Retina (tissue), 1 donor: ENCODE data around the gene ADM5.

Experiments used
- DNase-seq: peaks from one replicate; pipeline ENCODE4 v3.0.0-alpha.2; 2016

ADM5 gene

DNA sequence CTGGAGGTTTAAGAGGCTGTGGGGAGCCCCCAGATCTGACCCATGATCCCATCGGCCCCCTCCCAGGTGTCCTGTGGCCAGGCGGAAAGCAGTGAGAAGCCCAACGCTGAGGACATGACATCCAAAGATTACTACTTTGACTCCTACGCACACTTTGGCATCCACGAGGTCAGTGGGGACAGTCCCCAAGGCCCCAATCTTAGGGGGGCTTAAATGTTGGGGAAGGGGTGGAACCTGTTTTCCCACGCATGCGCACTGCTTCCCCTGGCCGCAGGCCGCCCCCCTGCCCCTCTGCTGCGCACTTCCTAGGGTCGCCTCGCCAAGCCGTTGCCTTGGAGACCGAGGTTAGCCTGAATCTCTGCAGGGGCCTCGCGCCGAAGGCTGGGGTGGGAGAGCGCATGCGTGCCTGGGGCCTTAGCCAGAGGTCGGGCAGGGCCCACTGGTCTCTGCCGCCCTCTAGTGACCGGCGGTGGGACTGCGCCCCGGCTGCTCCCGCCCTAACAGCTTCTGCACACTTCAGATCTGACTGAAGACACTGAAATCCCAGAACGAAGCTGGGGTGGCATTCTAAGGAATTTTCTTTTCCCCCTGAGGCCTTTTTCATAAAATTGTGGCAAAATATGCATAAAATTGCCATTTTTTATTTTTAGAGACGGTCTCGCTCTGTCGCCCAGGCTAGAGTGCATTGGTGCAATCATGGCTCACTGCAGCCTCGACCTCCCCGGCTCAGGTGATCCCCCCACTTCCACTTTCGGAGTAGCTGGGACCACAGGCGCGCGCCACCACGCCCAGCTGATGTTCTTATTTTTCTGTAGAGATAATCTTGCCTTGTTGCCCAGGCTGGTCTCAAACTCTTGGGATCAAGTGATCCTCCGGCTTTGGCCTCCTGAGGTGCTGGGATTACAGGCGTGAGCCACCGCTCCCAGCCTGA is 8.7 kb upstream of the ADM5 start:
- peak; percentile 98 for DNase-seq

DNA sequence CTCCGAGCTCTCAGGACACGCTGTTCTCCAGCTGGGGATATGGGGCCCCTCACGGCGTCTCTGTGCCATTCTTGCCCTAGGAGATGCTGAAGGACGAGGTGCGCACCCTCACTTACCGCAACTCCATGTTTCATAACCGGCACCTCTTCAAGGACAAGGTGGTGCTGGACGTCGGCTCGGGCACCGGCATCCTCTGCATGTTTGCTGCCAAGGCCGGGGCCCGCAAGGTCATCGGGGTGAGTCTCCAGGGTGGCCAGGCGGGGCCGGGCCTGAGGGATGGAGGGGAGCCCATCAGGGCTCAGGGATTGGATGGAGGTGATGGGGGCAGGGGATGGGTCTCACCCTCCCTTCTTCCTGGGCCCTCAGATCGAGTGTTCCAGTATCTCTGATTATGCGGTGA is 7.6 kb upstream of the ADM5 start:
- no peak for DNase-seq

DNA sequence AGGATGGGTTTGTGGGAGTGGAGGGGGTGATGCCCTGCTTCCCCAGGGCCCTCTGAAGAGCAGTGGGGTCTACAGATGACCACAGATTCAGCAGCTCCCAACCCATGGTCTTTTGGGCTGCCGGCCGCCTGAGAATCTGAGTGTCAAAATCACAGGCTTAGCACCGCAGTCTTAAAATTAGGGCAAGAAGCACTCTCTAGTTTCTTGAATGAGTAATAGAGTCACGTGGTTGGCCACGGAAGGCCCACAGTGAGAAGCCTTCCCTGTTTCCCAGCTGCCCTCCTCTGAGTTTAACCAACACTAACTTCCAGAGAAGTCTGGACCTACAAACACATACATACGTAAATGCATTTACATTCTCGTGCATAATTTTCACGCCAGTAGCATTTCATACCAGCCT is 7.1 kb upstream of the ADM5 start:
- no peak for DNase-seq

DNA sequence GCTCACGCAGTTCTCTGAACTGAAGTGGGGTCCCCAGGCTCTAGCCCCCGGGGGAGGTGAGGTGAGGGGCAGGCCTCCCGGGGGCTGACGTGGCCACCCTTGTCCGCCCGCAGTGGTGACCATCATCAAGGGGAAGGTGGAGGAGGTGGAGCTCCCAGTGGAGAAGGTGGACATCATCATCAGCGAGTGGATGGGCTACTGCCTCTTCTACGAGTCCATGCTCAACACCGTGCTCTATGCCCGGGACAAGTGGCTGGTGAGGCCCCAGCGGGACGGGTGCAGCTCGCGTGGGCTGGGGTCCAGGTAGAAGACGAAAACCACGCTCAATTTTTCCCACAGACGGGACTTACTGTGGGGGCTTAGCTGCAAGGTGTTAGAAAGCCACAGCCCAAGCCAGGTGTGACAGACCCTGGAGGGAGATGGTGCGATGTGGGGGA is 5.6 kb upstream of the ADM5 start:
- DNase-seq, result no peak

DNA sequence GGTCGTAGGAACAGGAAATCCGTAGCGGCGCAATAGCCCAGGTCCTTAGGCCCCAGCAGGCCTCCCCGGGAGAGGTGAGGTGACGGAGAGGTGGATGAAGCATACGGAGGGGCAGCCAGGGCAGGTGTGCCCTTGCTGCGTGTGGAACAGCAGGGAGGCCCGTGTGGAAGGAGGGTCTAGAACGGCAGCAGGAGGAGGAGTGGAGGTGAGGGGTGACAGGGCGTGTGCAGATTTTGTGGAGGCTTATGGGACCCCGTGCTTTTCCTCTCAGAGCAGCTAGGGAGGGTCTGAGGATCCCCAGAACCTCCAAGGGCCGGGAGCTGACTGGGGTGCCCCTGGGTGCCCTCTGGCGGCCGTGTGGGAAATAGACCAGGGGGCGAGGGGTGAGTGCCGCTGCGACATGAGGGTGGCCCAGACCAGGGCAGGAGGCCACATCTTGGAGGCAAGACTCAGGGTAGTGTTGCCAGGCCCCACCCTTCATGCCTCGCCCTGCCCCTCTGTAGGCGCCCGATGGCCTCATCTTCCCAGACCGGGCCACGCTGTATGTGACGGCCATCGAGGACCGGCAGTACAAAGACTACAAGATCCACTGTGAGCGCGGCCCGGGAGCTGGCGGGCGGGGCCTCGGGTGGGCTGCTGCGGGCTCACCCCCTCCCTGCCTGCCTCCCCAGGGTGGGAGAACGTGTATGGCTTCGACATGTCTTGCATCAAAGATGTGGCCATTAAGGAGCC is 5.0 kb upstream of the ADM5 start:
- no peak for DNase-seq

DNA sequence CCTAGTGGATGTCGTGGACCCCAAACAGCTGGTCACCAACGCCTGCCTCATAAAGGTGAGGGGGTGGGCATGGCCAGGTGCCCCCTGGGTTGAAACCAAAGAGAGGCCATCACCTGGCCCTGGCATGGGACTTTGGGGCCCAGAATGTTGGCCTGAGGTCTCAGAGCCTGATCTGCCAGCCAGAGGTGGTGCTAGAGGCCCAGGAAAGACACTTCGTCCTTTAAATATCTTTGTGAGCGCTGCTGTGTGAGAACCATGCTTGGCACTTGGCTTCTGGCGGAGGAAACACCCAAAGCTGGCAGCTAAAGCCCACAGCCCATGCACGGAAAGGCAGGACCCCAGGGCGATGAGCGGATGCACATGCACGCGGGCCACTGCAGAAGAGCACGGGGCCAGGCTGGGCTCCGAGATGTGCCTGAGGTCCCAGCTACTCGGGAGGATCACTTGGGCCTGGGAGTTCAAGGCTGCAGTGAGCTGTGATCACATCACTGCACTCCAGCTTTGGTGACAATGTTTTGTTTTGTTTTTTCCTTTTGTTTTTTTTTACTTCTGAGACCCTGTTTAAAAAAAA is 4.3 kb upstream of the ADM5 start:
- DNase-seq, result no peak

DNA sequence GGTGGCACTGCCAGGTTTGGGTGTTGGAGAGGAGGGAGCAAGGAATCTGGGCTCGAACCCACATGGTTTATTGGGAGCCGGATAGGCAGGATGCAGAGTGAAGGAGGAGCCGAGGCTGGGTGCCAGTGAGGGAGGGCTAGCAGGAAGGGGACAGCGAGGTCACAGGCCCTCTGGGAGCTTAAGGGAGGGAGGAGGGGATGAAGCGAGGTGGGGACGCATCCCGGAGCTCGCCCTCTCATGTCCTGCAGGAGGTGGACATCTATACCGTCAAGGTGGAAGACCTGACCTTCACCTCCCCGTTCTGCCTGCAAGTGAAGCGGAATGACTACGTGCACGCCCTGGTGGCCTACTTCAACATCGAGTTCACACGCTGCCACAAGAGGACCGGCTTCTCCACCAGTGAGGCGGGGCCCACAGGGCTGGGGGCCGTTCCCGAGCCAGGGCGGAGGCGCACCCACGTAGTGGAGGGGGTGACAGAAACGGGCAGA is 3.5 kb upstream of the ADM5 start:
- no peak for DNase-seq

DNA sequence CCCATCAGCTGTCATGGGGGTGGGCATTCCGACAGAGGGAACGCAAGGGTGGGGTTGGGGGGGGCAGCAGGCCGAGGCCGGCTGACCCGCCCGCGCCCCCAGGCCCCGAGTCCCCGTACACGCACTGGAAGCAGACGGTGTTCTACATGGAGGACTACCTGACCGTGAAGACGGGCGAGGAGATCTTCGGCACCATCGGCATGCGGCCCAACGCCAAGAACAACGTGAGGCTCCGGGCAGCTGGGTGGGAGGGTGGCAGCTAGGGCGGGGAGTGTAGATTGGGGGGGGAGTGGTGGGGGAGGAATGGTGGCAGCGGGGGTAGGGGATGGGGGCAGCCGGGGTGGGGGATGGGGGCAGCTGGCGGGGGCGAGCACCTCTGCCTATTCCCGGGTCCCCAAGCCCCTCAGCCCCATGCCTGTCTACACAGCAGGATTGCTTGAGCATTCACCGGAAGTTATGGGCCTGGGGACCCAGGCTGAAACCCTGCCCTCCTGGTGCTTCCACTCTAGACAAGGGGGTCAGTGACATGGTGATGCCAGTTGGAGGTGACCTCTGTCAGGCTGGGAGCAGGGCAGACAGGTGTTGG is 2.8 kb upstream of the ADM5 start:
- no peak for DNase-seq

DNA sequence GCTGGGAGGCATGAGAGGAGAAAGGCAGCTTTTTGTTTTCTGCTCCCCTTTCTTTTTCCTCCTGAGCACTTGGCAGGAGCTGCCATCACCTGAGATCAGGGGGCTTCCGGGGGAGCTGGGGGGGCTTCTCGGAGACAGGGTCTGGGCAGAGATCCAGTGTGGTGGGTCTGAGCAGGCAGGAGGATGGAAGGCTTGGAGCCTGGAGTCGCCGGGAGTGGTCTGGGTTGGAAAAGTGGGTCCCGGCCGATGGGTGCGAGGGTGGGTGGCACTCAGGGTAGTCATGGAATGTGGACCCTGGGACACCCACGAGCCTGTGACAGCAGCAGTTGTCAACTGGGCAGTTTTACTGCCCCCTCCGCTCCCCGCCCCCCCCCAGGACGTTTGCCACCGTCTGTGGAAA is 2.2 kb upstream of the ADM5 start:
- DNase-seq, result no peak

DNA sequence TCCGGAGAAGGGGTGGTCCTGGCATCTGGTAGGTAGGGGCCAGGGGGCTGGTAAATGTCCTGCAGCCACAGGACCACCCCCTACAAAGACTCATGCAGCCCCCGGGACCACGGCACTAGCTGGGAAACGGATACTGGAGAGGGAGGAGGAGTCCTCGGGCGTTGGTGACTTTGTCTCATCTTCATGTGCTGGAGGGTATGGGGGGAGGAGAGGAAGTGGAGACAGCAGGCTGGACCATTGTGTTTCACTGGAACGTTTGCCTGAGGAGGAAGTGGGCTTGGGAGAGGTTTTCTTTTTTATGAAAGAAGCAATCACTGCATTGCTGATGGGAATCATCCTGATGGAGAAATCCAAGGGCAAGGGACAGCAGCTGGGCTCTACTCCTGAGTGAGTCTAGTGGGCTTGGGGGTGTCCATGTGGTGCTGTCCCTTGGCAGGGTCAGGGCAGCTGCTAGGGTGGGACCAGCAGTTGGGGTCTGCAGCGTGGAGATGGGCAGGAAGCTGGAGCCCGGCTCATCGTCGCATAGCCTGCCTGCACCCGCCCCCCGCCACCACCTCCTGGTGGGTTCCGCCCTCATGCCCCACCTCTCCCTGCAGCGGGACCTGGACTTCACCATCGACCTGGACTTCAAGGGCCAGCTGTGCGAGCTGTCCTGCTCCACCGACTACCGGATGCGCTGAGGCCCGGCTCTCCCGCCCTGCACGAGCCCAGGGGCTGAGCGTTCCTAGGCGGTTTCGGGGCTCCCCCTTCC is 1.7 kb upstream of the ADM5 start:
- no peak for DNase-seq

DNA sequence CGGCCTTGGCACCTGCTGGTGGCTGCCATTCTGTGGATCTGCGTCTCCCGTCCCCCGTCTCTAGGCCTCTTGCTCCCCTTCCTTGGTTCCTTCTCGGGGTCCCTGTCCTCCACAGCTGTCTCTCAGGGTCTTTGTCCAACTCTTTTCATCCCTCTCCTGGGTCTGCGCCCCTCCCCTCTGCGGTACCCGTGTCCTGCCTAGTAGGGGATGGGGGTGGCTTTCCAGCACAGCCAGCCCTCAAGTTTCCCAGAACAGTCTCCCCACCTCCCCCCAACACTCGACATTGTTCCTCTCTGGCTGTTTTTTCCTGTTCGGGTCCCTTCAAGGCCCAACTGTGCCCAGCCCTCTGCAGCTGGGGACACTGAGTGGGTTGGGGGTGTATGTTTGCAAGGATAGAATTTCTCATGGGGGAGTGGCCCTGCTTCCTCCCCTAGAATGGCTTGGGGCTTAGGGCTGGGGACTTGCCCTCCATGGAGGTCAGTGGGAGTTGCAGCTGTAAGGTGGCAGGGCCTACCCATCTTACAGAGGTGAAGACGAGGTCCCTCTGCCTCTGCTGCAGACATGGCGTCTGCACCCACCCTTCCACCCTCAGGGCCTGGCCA is 762 bp upstream of the ADM5 start:
- DNase-seq, result no peak

DNA sequence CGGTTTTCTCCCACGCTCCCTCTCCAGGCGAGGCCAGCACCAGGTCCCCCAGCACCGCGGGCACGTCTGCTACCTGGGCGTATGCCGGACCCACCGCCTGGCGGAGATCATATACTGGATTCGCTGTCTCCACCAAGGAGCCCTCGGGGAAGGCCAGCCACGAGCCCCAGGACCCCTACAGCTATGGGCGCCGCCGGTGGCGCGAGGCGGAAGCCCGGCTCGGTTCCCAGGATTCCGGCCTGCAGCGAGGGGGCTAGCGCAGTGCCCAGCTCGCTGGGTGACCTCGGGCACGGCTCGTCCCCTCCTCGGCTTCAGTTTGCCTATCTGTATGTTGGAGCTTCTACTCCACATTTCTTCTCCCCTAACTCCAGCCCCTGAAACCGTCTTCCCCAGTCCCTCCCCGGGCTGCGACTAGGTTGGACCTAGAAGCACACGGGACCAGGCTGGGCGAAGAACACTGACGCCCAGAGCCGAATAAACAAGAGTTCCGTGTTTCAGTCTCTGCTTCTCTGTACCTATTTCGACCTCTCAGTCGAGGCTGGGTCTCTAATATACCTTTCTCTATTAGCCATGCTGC is 773 bp downstream of the ADM5 start:
- peak; percentile 72 for DNase-seq

DNA sequence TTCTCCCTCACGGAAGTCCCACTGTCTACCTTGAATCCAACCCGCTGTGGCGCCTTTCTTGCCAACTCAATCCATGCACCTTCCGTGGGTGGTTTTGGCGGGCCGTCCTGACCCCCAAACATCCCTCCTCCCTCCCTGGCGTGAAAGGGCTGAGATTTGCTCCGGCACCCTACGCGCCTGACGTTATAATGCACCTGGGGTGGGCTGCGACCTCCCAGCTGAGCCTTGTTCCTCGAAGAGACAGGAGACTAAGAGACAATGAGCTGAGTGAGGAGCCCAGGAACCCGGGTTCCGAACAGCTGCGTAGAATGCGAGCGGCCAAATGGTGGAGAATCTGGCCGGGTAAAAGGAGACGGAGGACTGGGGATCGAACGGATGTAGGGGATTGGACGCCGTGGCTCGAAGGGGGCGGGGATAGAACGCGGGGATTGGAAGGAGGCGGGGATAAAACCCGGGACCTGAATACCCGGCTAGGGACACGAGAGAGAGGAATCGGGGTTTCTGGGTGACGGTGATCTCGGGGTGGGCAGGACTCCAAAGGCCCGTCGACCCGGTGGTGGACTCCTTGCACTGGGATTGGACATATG is 1.4 kb downstream of the ADM5 start, which contains the start of gene CPT1C:
TSS of gene CPT1C (plus strand) at position 461 of the 587 bp plus-strand sequence. CDS start 1,137 bp downstream, outside the sequence.
- DNase-seq, result peak; percentile 91

DNA sequence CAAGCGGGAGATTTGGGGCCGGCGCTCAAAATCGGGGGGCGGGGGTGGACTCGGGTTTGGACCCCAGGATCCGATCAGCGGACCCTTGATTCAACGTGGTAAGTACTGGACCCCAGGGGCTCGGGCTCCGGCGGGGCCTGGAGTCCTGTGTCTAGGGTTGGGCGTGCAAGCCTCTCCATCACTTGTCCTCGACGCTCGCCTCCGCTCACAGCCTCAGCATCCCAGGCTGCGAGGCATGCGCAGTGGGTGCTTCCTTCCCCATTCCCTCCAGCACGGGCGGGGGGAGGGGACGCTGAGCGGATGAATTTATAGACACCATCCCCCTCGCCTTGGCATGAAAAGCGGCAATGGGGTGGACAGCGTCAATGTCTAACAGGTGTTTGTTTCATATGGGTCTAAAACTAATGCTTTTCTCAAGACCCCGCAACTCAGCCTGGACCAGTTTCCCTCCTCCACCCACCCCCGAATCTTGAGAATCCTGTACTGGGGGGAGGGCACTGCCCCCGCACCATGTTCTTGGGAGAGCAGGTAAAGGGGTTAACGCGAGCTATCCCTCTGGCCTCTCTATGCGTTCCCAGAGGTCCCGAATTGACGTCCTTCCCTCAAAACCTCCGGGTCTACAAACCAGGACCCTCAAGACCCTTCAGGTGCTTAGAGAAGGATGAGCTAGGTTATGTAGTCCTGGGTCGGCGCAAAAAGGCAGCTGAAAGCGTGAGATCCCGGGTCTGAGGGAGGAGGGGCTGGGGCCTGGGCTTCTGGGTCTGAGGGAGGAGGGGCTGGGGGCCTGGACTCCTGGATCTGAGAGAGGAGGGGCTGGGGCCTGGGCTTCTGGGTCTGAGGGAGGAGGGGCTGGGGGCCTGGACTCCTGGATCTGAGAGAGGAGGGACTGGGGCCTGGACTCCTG is 2.1 kb downstream of the ADM5 start:
- peak; percentile 91 for DNase-seq

DNA sequence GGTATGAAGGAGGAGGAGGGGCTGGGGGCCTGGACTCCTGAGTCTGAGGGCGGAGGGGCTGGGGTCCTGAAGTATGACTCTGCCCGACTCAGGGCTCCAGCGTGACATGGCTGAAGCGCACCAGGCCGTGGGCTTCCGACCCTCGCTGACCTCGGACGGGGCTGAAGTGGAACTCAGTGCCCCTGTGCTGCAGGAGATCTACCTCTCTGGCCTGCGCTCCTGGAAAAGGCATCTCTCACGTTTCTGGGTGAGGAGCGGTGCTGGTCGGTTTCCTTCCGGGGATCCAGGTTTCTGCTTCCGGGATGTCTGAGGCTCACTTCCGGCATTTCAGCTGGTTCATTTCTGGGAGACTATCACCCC is 2.7 kb downstream of the ADM5 start:
- DNase-seq, result peak; percentile 30

DNA sequence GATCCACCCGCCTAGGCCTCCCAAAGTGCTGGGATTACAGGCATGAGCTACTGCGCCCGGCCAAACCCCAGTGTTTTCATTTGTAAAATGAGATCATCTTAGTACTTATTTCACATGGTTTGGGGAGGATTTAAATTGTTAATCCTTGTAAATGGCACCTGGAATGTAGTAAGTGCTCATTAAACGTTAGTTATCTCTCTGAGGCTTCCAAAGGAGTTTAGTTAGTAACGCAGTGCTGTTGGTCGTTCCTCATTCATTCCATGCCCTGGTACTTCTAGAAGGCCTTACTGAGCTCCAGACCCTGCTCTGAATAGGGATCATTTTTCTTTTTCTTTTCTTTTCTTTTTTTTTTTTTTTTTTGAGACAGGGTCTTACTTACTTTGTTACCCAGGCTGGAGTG is 6.7 kb downstream of the ADM5 start:
- no peak for DNase-seq

DNA sequence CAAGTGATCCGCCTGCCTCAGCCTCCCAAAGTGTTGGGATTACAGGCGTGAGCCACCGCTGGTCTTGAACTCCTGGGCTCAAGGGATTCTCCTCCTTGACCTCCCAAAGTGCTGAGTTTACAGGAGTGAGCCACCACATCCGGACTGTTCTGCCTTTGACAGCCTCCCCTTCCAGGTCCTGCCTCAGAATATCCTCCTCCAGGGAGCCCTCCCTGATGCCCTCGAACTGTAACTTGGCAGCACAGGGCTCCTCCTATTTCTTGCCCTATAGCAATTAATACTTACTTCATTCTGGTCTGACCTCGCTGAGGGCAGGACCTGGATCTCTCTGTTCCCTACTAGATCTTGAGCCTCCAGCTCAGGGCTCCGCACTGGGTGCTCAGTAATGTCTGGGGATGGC is 7.5 kb downstream of the ADM5 start:
- DNase-seq, result no peak

DNA sequence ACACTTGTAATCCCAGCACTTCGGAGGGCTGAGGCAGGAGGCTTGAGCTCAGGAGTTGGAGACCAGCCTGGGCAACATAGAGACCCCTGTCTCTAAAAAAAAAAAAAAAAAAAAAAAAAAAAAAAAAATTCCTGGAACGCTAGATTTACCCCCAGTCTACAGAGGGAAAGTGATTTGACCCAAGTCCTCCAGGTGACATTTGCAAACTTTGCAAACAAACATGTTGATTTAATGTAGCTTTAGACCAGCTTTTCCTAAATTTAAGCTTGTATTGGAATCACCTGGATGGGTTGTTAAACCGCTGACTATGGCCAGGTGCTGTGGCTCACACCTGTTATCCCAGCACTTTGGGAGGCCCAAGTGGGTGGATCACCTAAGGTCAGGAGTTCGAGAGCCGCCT is 10.0 kb downstream of the ADM5 start:
- DNase-seq, result no peak

DNA sequence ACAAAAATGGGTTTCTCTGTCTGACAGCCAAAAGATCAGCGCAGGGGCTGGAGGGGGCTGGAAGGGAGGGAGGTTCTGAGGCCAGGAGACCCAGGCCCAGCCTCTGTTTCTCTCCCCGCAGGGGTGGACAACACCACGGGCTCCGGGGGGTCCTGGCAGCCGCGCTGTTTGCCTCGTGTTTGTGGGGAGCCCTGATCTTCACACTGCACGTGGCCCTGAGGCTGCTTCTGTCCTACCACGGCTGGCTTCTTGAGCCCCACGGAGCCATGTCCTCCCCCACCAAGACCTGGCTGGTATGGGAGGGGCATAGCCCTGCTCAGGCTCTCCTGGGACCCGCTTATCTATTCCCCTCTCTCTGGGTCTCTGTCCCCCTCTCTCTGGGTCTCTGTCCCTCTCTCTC is 11.2 kb downstream of the ADM5 start:
- no peak for DNase-seq

DNA sequence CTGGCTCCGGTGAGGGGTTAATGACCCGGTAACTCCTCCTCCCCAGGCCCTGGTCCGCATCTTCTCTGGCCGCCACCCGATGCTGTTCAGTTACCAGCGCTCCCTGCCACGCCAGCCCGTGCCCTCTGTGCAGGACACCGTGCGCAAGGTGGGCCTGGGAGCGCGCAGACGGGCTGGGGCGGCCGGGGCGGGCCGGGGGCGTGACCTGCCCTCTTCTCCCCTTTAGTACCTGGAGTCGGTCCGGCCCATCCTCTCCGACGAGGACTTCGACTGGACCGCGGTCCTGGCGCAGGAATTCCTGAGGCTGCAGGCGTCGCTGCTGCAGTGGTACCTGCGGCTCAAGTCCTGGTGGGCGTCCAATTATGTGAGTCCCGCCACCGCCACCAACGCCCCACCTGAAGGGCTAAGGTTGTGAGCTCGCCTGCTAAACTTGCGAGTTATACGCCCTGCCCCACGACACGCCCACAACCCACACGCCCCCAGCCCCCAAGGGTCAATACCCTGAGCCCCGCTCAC is 11.9 kb downstream of the ADM5 start:
- DNase-seq, result no peak
